H1 (cell line): ENCODE results near the gene MTO1. TPM values are rescaled to one million over a fixed set of nuclear protein-coding genes. Genes with fewer than 3 reads are reported as not detected.

Source experiments
- CTCF ChIA-PET: fragments of 300-600 bp; sonication (Branson Sonifier 250); formaldehyde crosslinking; loops from one replicate; lab custom pipeline; 2021; ENCODE audit not compliant: partially characterized antibody; lab: Charles Lee
- POLR2A ChIA-PET: fragments of 300-600 bp; sonication (Branson Sonifier 250); formaldehyde crosslinking; loops from one replicate; lab custom pipeline; 2021; ENCODE audit warnings: inconsistent platforms; ENCODE audit not compliant: partially characterized antibody; lab: Charles Lee
- DNase-seq, 2 experiments: peaks; one replicate each; pipeline versions ENCODE4 v3.0.0 to v3.0.0-alpha.2; 2010 to 2022; ENCODE audit warnings: low spot score in 2 of 2, low read depth in 1 of 2, mixed read lengths in 1 of 2
- FAIRE-seq: peaks from 2 replicates; lab custom pipeline; 2011; peaks lifted over from hg19 to GRCh38; lab: Jason Lieb, UNC
- H2AFZ ChIP-seq: 2 replicates; pipeline ENCODE4 v1.8.1; 2012; ENCODE audit warnings: low read length, inconsistent platforms
- H2AK5ac ChIP-seq: 2 replicates; pipeline ENCODE4 v1.6.1; 2013; ENCODE audit warnings: low read depth, low read length
- H2BK120ac ChIP-seq: replicated peaks from 2 replicates; pipeline ENCODE3; 2013; ENCODE audit warnings: low read depth, low read length, inconsistent platforms
- H2BK12ac ChIP-seq: 2 replicates; pipeline ENCODE4 v1.6.1; 2013; ENCODE audit warnings: low read depth, low read length
- H2BK15ac ChIP-seq: 2 replicates; pipeline ENCODE4 v1.6.1; 2013; ENCODE audit warnings: low read length
- H2BK20ac ChIP-seq: 2 replicates; pipeline ENCODE4 v1.6.1; 2013; ENCODE audit warnings: low read length
- H2BK5ac ChIP-seq: 2 replicates; pipeline ENCODE4 v1.6.1; 2013; ENCODE audit warnings: low read depth, low read length
- H3K14ac ChIP-seq: 2 replicates; pipeline ENCODE4 v1.6.1; 2013; ENCODE audit warnings: inconsistent platforms; ENCODE audit not compliant: insufficient read length
- H3K18ac ChIP-seq: 2 replicates; pipeline ENCODE4 v1.6.1; 2013; ENCODE audit warnings: low read length; ENCODE audit errors: extremely low read depth
- H3K23ac ChIP-seq: 2 replicates; pipeline ENCODE4 v1.6.1; 2013; ENCODE audit warnings: inconsistent platforms; ENCODE audit not compliant: insufficient read length
- H3K23me2 ChIP-seq: 2 replicates; pipeline ENCODE4 v1.6.1; 2013; ENCODE audit warnings: low read depth, low read length
- H3K27ac ChIP-seq: 2 replicates; pipeline ENCODE4 v1.6.1; 2011; ENCODE audit warnings: low read depth, low read length, inconsistent platforms
- H3K27me3 ChIP-seq, 4 experiments: replicated peaks in 1 of 4; 1 replicate in 1 of 4; 2 replicates in 3 of 4; pipeline versions ENCODE4 v1.6.1 to v1.8.1; 2011 to 2013; ENCODE audit warnings: low read length in 3 of 4, mild to moderate bottlenecking in 3 of 4, inconsistent platforms in 2 of 4, mixed read lengths in 2 of 4, moderate library complexity in 1 of 4; ENCODE audit not compliant: control insufficient read depth in 3 of 4, insufficient read depth in 3 of 4; ENCODE audit errors: extremely low read depth in 1 of 4
- H3K36me3 ChIP-seq, 4 experiments: 2 replicates each; pipeline versions ENCODE4 v1.6.1 to v1.8.1; 2011 to 2013; ENCODE audit warnings: mild to moderate bottlenecking in 4 of 4, low read length in 3 of 4, moderate library complexity in 2 of 4, control low read depth in 1 of 4, inconsistent platforms in 1 of 4; ENCODE audit not compliant: insufficient read depth in 4 of 4, control insufficient read depth in 2 of 4
- H3K4ac ChIP-seq: replicated peaks from 2 replicates; pipeline ENCODE3; 2013; ENCODE audit warnings: low read length, low read depth, mixed read lengths, inconsistent platforms; ENCODE audit not compliant: insufficient read length
- H3K4me1 ChIP-seq, 4 experiments: replicated peaks in 1 of 4; 1 replicate in 1 of 4; 2 replicates in 3 of 4; pipeline versions ENCODE4 v1.6.1 to v1.8.1; 2011 to 2013; ENCODE audit warnings: low read length in 3 of 4, inconsistent platforms in 2 of 4, mixed read lengths in 1 of 4; ENCODE audit not compliant: insufficient read depth in 4 of 4, control insufficient read depth in 3 of 4
- H3K4me2 ChIP-seq, 2 experiments: 2 replicates each; pipeline versions ENCODE4 v1.6.1 to v1.8.1; 2011 to 2013; ENCODE audit warnings: low read depth in 2 of 2, low read length in 2 of 2, control low read depth in 1 of 2, inconsistent platforms in 1 of 2, mild to moderate bottlenecking in 1 of 2; ENCODE audit not compliant: insufficient read depth in 1 of 2
- H3K4me3 ChIP-seq, 4 experiments: fragments of 200-600, 300-600 bp in 1 of 4; sonication (generic), shearing (Covaris generic), sonication (Bioruptor Twin) in 1 of 4; 2 replicates each; pipeline versions ENCODE4 v1.5.1 to v1.8.1; 2011 to 2016; ENCODE audit warnings: low read length in 4 of 4, low read depth in 3 of 4, control low read depth in 2 of 4, inconsistent platforms in 2 of 4, mild to moderate bottlenecking in 2 of 4, mixed read lengths in 1 of 4, moderate library complexity in 1 of 4; ENCODE audit not compliant: insufficient read depth in 2 of 4; ENCODE audit errors: extremely low read depth in 1 of 4
- H3K56ac ChIP-seq: replicated peaks from 2 replicates; pipeline ENCODE3; 2013; ENCODE audit warnings: low read depth, mild to moderate bottlenecking, mixed read lengths, low read length, inconsistent platforms; ENCODE audit not compliant: insufficient read length
- H3K79me1 ChIP-seq: 2 replicates; pipeline ENCODE4 v1.6.1; 2013; ENCODE audit warnings: low read depth, low read length, control low read depth
- H3K79me2 ChIP-seq, 2 experiments: 2 replicates each; pipeline versions ENCODE4 v1.6.1 to v1.8.1; 2012 to 2013; ENCODE audit warnings: low read length in 2 of 2, mild to moderate bottlenecking in 2 of 2, inconsistent platforms in 1 of 2; ENCODE audit not compliant: insufficient read depth in 2 of 2, control insufficient read depth in 1 of 2
- H3K9ac ChIP-seq, 4 experiments: replicated peaks in 1 of 4; 1 replicate in 1 of 4; 2 replicates in 3 of 4; pipeline versions ENCODE4 v1.6.1 to v1.8.1; 2011 to 2013; ENCODE audit warnings: low read depth in 3 of 4, low read length in 3 of 4, control low read depth in 2 of 4, mild to moderate bottlenecking in 2 of 4, moderate library complexity in 2 of 4, inconsistent platforms in 1 of 4; ENCODE audit errors: extremely low read depth in 1 of 4
- H3K9me3 ChIP-seq, 2 experiments: 2 replicates each; pipeline versions ENCODE4 v1.6.1 to v1.8.1; 2012 to 2013; ENCODE audit warnings: mild to moderate bottlenecking in 2 of 2, moderate library complexity in 2 of 2, control low read depth in 1 of 2, inconsistent platforms in 1 of 2, low read depth in 1 of 2, low read length in 1 of 2, mixed read lengths in 1 of 2; ENCODE audit not compliant: insufficient read depth in 2 of 2
- H4K20me1 ChIP-seq, 2 experiments: replicated peaks in 1 of 2; 2 replicates each; pipeline versions ENCODE3 to v1.8.1; 2011 to 2013; ENCODE audit warnings: inconsistent platforms in 2 of 2, low read length in 2 of 2, mild to moderate bottlenecking in 1 of 2; ENCODE audit not compliant: insufficient read depth in 2 of 2, control insufficient read depth in 1 of 2
- H4K5ac ChIP-seq: 2 replicates; pipeline ENCODE4 v1.6.1; 2013; ENCODE audit warnings: low read length, low read depth, mixed read lengths, inconsistent platforms; ENCODE audit not compliant: insufficient read length
- H4K8ac ChIP-seq: 2 replicates; pipeline ENCODE4 v1.8.0; 2013; ENCODE audit warnings: mild to moderate bottlenecking, moderate library complexity, low read length, inconsistent platforms; ENCODE audit not compliant: insufficient read depth; ENCODE audit errors: extremely low read depth
- H4K91ac ChIP-seq: replicated peaks from 2 replicates; pipeline ENCODE3; 2013; ENCODE audit warnings: low read length, mixed read lengths, inconsistent platforms; ENCODE audit not compliant: insufficient read length
- CHD2 ChIP-seq: IDR thresholded peaks from 2 replicates; pipeline ENCODE4 v1.6.1; 2012; ENCODE audit warnings: low read length, improper control_type of control experiment
- JUND ChIP-seq: IDR thresholded peaks from 2 replicates; pipeline ENCODE4 v1.6.1; 2011; ENCODE audit warnings: mild to moderate bottlenecking, improper control_type of control experiment, low read length
- MAFK ChIP-seq: IDR thresholded peaks from 2 replicates; pipeline ENCODE4 v1.6.1; 2012; ENCODE audit warnings: low read depth, mild to moderate bottlenecking, improper control_type of control experiment, low read length
- NANOG ChIP-seq: IDR thresholded peaks from 2 replicates; pipeline ENCODE4 v1.6.1; 2011; ENCODE audit warnings: low read length, low read depth, mild to moderate bottlenecking, inconsistent platforms; ENCODE audit not compliant: insufficient read depth, poor library complexity, severe bottlenecking
- WGBS, 2 experiments: shearing (Covaris generic) in 1 of 2; methylation state at CpG; one replicate each; pipeline versions ENCODE4 v1.1.6 to v1.1.7; 2013 to 2015; ENCODE audit warnings: low lambda C conversion rate in 2 of 2, mixed read lengths in 2 of 2, inconsistent platforms in 1 of 2, low coverage in 1 of 2, missing lambda C conversion rate in 1 of 2; ENCODE audit not compliant: insufficient replicate concordance in 2 of 2, insufficient coverage in 1 of 2, insufficient read length in 1 of 2; ENCODE audit errors: extremely low coverage in 1 of 2, missing lambda C conversion rate in 1 of 2; 5-methylcytosine and 5-hydroxymethylcytosine counted together
- polyA plus RNA-seq, 7 experiments: library from polyadenylated mRNA; depleted of rRNA in 3 of 7; stranded (reverse) in 5 of 7; unstranded in 2 of 7; fragments of >200 nt in 5 of 7; fragments of 200-250 nt in 2 of 7; gene quantifications; 1 replicate in 5 of 7; 2 replicates in 1 of 7; 4 replicates in 1 of 7; pipeline versions ENCODE4 v1.2.1 to v1.2.3, GENCODE V29; 2011 to 2013; ENCODE audit warnings: missing spikeins in 2 of 7, mixed read lengths in 2 of 7
- total RNA-seq: library from RNA; stranded (reverse); fragmentation: NEBNext Ultra II Directional; extraction: Animal tissue kit (Norgen Biotek cat#: 25700); gene quantifications from 2 replicates; pipeline ENCODE4 v1.2.1, GENCODE V29; 2021

MTO1 gene
- total and polyA plus RNA-seq, 2 of the 8 experiments (the other 6 are each of a cell fraction or from before 2014, with no cell fraction given), result 20.9 to 31.6 TPM

DNA sequence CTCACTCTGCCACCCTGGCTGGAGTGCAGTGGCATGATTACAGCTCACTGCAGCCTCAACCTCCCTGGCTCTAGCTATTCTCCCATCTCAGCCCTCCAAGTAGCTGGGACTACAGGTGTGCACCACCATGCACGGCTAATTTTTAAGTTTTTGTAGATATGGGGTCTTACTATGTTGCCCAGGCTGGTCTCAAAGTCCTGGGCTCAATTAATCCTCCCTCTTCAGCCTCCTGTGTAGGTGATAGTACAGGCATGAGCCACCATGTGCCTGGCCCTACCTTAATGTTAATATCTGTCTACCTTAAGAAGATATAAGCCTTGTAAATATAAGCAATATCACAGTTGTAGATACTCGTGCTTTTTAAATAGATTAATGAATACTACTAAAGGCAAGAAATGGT is 42.6 kb downstream of the MTO1 start:
- no peak overlapping the region for H2BK12ac ChIP-seq
- no peak for FAIRE-seq
- 81% methylated on average over 2 of the region's 2 CpGs; no CpG with 5 or more reads in 1 of the 2 experiments for WGBS, 2 experiments

More for the DNA sequence above, 42.6 kb downstream of the MTO1 start:
- no peak overlapping the region for H2AK5ac ChIP-seq
- peaks cover 2 to 25% (median 10%) of the 10 kb centered on the region in 4 experiments; a peak in 6 of 8 replicates for H3K36me3 ChIP-seq
- H3K9ac ChIP-seq, result no peak overlapping the region
- H3K23ac ChIP-seq, result no peak overlapping the region
- no peak overlapping the region for H3K4ac ChIP-seq
- no peaks in the 10 kb centered on the region for H3K79me2 ChIP-seq
- no peak overlapping the region for H2BK15ac ChIP-seq
- no peak overlapping the region for H3K4me2 ChIP-seq
- peaks cover 0 to 1% of the 10 kb centered on the region in 2 experiments for H4K20me1 ChIP-seq
- H3K56ac ChIP-seq, result no peak overlapping the region
- ChIA-PET CTCF (interaction anchor here (1.5 kb wide), 1 partner anchor 107 kb away, joined by 3 read pairs; no protein-coding TSS in a partner anchor), POLR2A (interaction anchor here (1.0 to 16.9 kb wide), 3 partner anchors 11 to 42 kb away, joined by 3 to 305 read pairs (median 4); partner anchors contain the start of gene EEF1A1)
- no peak overlapping the region for H2BK5ac ChIP-seq
- no peak overlapping the region for H2BK20ac ChIP-seq
- H3K4me1 ChIP-seq, result no peaks in the 10 kb centered on the region
- no peaks in the 10 kb centered on the region for H3K23me2 ChIP-seq
- no peaks in the 10 kb centered on the region for H3K27me3 ChIP-seq
- no peak overlapping the region for H3K27ac ChIP-seq
- H3K18ac ChIP-seq, result no peak overlapping the region
- no peak overlapping the region for H3K14ac ChIP-seq
- H3K4me3 ChIP-seq, result no peak overlapping the region
- H3K79me1 ChIP-seq, result no peaks in the 10 kb centered on the region
- H4K91ac ChIP-seq, result no peak overlapping the region
- H4K5ac ChIP-seq, result no peak overlapping the region
- H4K8ac ChIP-seq, result no peak overlapping the region
- TF ChIP-seq NANOG (no peak), CHD2 (no peak), JUND (no peak), MAFK (no peak)
- H2AFZ ChIP-seq, result no peak overlapping the region
- no peak overlapping the region for H2BK120ac ChIP-seq
- DNase-seq, result no peak
- no peaks in the 10 kb centered on the region for H3K9me3 ChIP-seq
